Measurements from ENCODE around the gene NOSTRIN.

- TF ChIP-seq CTCF (conservative IDR thresholded peaks at IDR 0.05): no peak
- TF ChIP-seq ZFX (IDR thresholded peaks at IDR 0.05): no peak
Observed at GRCh38 chr2:168789776-168790175, 12.7 kb upstream of the NOSTRIN start.

Measured in C4-2B (cell line).